PC-9 (cell line): ENCODE results near the gene TMPRSS9. TPM values are rescaled to one million over a fixed set of nuclear protein-coding genes. Genes with fewer than 3 reads are reported as not detected.

ENCODE experiments used
- BruUV-seq: library from RNA; stranded (reverse); fragments of 400-500 nt; replicated peaks from 2 replicates; lab custom pipeline; 2021; lab: Mats Ljungman, UMichigan
- CTCF ChIA-PET: fragments of 300-600 bp; sonication (Branson Sonifier 250); formaldehyde crosslinking; loops from one replicate; lab custom pipeline; 2022; ENCODE audit warnings: antibody characterized with exemption; lab: Charles Lee
- POLR2A ChIA-PET: fragments of 300-600 bp; sonication (Branson Sonifier 250); formaldehyde crosslinking; loops from one replicate; lab custom pipeline; 2022; ENCODE audit warnings: antibody characterized with exemption; ENCODE audit not compliant: unreplicated experiment; lab: Charles Lee
- DNase-seq, 2 experiments: peaks; one replicate each; pipeline versions ENCODE4 v3.0.0 to v3.0.0-alpha.2; 2015 to 2022; ENCODE audit warnings: mixed read lengths in 1 of 2
- H2AFZ ChIP-seq: fragments of 200-600 bp; sonication (generic); 2 replicates; pipeline ENCODE4 v1.8.1; 2017; ENCODE audit warnings: antibody characterized with exemption
- H3F3A ChIP-seq: fragments of 200-600 bp; sonication (generic); 2 replicates; pipeline ENCODE4 v1.8.1; 2017; ENCODE audit warnings: antibody characterized with exemption, mild to moderate bottlenecking, low read depth; ENCODE audit not compliant: insufficient read depth
- H3K27ac ChIP-seq: fragments of 200-600 bp; sonication (generic); 2 replicates; pipeline ENCODE4 v1.6.1; 2016; ENCODE audit warnings: mixed run types
- H3K27me3 ChIP-seq: fragments of 200-600 bp; sonication (generic); 2 replicates; pipeline ENCODE4 v1.6.1; 2016; ENCODE audit warnings: low read depth, mixed run types; ENCODE audit not compliant: insufficient read depth
- H3K36me3 ChIP-seq: fragments of 200-600 bp; sonication (generic); 2 replicates; pipeline ENCODE4 v1.6.1; 2016; ENCODE audit warnings: low read depth, mixed run types
- H3K4me1 ChIP-seq: fragments of 200-600 bp; sonication (generic); replicated peaks from 2 replicates; pipeline ENCODE4 v1.6.1; 2016; ENCODE audit warnings: mixed run types; ENCODE audit not compliant: insufficient read depth
- H3K4me2 ChIP-seq: fragments of 200-600 bp; sonication (generic); 2 replicates; pipeline ENCODE4 v1.6.1; 2017; ENCODE audit warnings: mixed run types
- H3K4me3 ChIP-seq: fragments of 200-600 bp; sonication (generic); 2 replicates; pipeline ENCODE4 v1.6.1; 2016; ENCODE audit warnings: mixed run types
- H3K79me2 ChIP-seq: fragments of 200-600 bp; sonication (generic); 2 replicates; pipeline ENCODE4 v1.6.1; 2017; ENCODE audit warnings: low read depth, mixed run types
- H3K9me2 ChIP-seq: fragments of 200-600 bp; sonication (generic); 2 replicates; pipeline ENCODE4 v1.8.1; 2017; ENCODE audit warnings: mild to moderate bottlenecking; ENCODE audit not compliant: insufficient read depth
- H3K9me3 ChIP-seq: fragments of 200-600 bp; sonication (generic); 2 replicates; pipeline ENCODE4 v1.8.1; 2016; ENCODE audit warnings: low read depth; ENCODE audit not compliant: insufficient read depth
- H4K20me1 ChIP-seq: fragments of 200-600 bp; sonication (generic); 2 replicates; pipeline ENCODE4 v1.8.1; 2017; ENCODE audit not compliant: insufficient read depth
- CTCF ChIP-seq: fragments of 200-600 bp; sonication (generic); conservative IDR thresholded peaks from 2 replicates; pipeline ENCODE4 v1.6.1; 2017; ENCODE audit warnings: mixed run types, antibody characterized with exemption, mild to moderate bottlenecking, moderate library complexity
- EZH2 ChIP-seq: fragments of 200-600 bp; sonication (generic); IDR thresholded peaks from 2 replicates; pipeline ENCODE4 v1.8.0; 2017; ENCODE audit warnings: antibody characterized with exemption, low read depth
- intact Hi-C: fragments of 100-400 bp; cut with micrococcal nuclease; formaldehyde crosslinking; loops from one replicate; pipeline ENCODE4 v1.10.0; 2022; ENCODE audit not compliant: unreplicated experiment
- total RNA-seq: library from RNA; stranded (reverse); gene quantifications from 2 replicates; pipeline ENCODE4 v1.2.3, GENCODE V29; 2021

The TMPRSS9 gene
- total RNA-seq, 1 experiment from 2014 or later: 0.20 TPM

- Histone ChIP-seq H3K27me3 (no peaks in the 10 kb centered on the region), H4K20me1 (no peaks in the 10 kb centered on the region), H3K36me3 (no peaks in the 10 kb centered on the region), H3K27ac (no peak overlapping the region), H3F3A (peaks cover 4% of the 10 kb centered on the region; the same call in 1 of the 2 replicates), H3K9me2 (no peaks in the 10 kb centered on the region), H2AFZ (no peak overlapping the region), H3K9me3 (no peaks in the 10 kb centered on the region), H3K4me2 (no peak overlapping the region; the same call in 1 of the 2 replicates), H3K79me2 (peaks cover 60% of the 10 kb centered on the region), H3K4me1 (peaks cover 6% of the 10 kb centered on the region; the same call in 1 of the 2 replicates), H3K4me3 (no peak overlapping the region)
- no TSS peak for BruUV-seq
- CTCF ChIA-PET: no interaction called here
- TF ChIP-seq CTCF: no peak
- no peak for TF ChIP-seq EZH2
- POLR2A ChIA-PET: no interaction called here
- no peak for DNase-seq
- intact Hi-C loops: no loop called here
Observed at GRCh38 chr19:2330255-2330631, 29.8 kb upstream of the TMPRSS9 start.

GRCh38 chr19:2330632-2331284, 29.3 kb upstream of the TMPRSS9 start:
- no peak overlapping the region for H3K27ac ChIP-seq
- intact Hi-C loops: no loop called here
- H3K4me2 ChIP-seq: no peak overlapping the region
- TF ChIP-seq CTCF (no peak), EZH2 (no peak)
- BruUV-seq: no TSS peak
- no peak for DNase-seq
- H3K36me3 ChIP-seq: no peaks in the 10 kb centered on the region
- H3K9me2 ChIP-seq: no peaks in the 10 kb centered on the region
- H2AFZ ChIP-seq: no peak overlapping the region
- H4K20me1 ChIP-seq: no peaks in the 10 kb centered on the region
- ChIA-PET POLR2A (interaction anchor here (0.6 kb wide), 1 partner anchor 146 kb away, joined by 4 read pairs; no protein-coding TSS in a partner anchor), CTCF (no interaction called here)
- H3K4me1 ChIP-seq: peaks cover 6% of the 10 kb centered on the region; the same call in 1 of the 2 replicates
- H3K9me3 ChIP-seq: no peaks in the 10 kb centered on the region
- no peaks in the 10 kb centered on the region for H3K27me3 ChIP-seq
- H3K79me2 ChIP-seq: peaks cover 60% of the 10 kb centered on the region
- H3F3A ChIP-seq: peaks cover 8% of the 10 kb centered on the region; the same call in 1 of the 2 replicates
- H3K4me3 ChIP-seq: no peak overlapping the region

- no peaks in the 10 kb centered on the region for H3K36me3 ChIP-seq
- no TSS peak for BruUV-seq
- peaks cover 55% of the 10 kb centered on the region for H3K79me2 ChIP-seq
- H4K20me1 ChIP-seq: no peaks in the 10 kb centered on the region
- H3K9me3 ChIP-seq: no peaks in the 10 kb centered on the region
- H3K4me2 ChIP-seq: no peak overlapping the region
- intact Hi-C loops: no loop called here
- H3K27ac ChIP-seq: no peak overlapping the region
- H3K9me2 ChIP-seq: no peaks in the 10 kb centered on the region
- POLR2A ChIA-PET: no interaction called here
- CTCF ChIA-PET: no interaction called here
- H2AFZ ChIP-seq: no peak overlapping the region
- peaks cover 6% of the 10 kb centered on the region; the same call in 1 of the 2 replicates for H3K4me1 ChIP-seq
- H3F3A ChIP-seq: peaks cover 15% of the 10 kb centered on the region; the same call in 1 of the 2 replicates
- H3K27me3 ChIP-seq: no peaks in the 10 kb centered on the region
- H3K4me3 ChIP-seq: no peak overlapping the region
- TF ChIP-seq EZH2 (no peak), CTCF (no peak)
- DNase-seq: no peak
Observed at GRCh38 chr19:2331601-2332246, 28.3 kb upstream of the TMPRSS9 start.
